B cell (primary cell): Measurements from ENCODE around the gene NHSL1.

Source experiments
- EZH2 ChIP-seq: IDR thresholded peaks from 2 replicates; pipeline ENCODE4 v1.6.1; 2012; ENCODE audit warnings: borderline replicate concordance, low read depth, mild to moderate bottlenecking, moderate library complexity, low read length; ENCODE audit not compliant: insufficient read depth, poor library complexity, severe bottlenecking
- TF ChIP-seq, protein P1 (sequence below): fragments of 200-600 bp; IDR thresholded peaks from one replicate; pipeline ENCODE4 v1.8.0; 2022; ENCODE audit warnings: antibody characterized with exemption, mild to moderate bottlenecking

GRCh38 chr6:138406443-138406842, 92.9 kb downstream of the NHSL1 start:
- TF ChIP-seq, protein P1, sequence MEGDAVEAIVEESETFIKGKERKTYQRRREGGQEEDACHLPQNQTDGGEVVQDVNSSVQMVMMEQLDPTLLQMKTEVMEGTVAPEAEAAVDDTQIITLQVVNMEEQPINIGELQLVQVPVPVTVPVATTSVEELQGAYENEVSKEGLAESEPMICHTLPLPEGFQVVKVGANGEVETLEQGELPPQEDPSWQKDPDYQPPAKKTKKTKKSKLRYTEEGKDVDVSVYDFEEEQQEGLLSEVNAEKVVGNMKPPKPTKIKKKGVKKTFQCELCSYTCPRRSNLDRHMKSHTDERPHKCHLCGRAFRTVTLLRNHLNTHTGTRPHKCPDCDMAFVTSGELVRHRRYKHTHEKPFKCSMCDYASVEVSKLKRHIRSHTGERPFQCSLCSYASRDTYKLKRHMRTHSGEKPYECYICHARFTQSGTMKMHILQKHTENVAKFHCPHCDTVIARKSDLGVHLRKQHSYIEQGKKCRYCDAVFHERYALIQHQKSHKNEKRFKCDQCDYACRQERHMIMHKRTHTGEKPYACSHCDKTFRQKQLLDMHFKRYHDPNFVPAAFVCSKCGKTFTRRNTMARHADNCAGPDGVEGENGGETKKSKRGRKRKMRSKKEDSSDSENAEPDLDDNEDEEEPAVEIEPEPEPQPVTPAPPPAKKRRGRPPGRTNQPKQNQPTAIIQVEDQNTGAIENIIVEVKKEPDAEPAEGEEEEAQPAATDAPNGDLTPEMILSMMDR: no peak
- no peak for TF ChIP-seq EZH2
